GM12878 (cell line): ENCODE results near the gene ARL14. TPM values are rescaled to one million over a fixed set of nuclear protein-coding genes. Genes with fewer than 3 reads are reported as not detected.

ENCODE experiments used
- ATAC-seq: fragments of 200-7000 bp; cut with Tn5 transposase; 3 replicates; pipeline ENCODE4 v1.9.1; 2020; ENCODE audit warnings: mild to moderate bottlenecking, moderate library complexity
- BruUV-seq: library from RNA; stranded (reverse); fragments of 400-500 nt; replicated peaks from 2 replicates; lab custom pipeline; 2021; lab: Mats Ljungman, UMichigan
- CTCF ChIA-PET: fragments of 300-600 bp; sonication (Branson Sonifier 250); formaldehyde crosslinking; extraction: SDS; loops from one replicate; lab custom pipeline; 2021; ENCODE audit warnings: inconsistent platforms; lab: Yijun Ruan, JAX
- POLR2A ChIA-PET: fragments of 350-600 bp; formaldehyde crosslinking; extraction: SDS; loops from one replicate; lab custom pipeline; 2021; ENCODE audit warnings: inconsistent platforms; lab: Charles Lee
- RAD21 ChIA-PET: fragments of 300-600 bp; sonication (Branson Sonifier 250); formaldehyde crosslinking; loops from one replicate; lab custom pipeline; 2023; ENCODE audit warnings: antibody characterized with exemption; ENCODE audit not compliant: unreplicated experiment; lab: Charles Lee
- SMC1A ChIA-PET: fragments of 300-600 bp; sonication (Branson Sonifier 250); formaldehyde crosslinking; loops from one replicate; lab custom pipeline; 2023; ENCODE audit not compliant: unreplicated experiment, uncharacterized antibody; lab: Charles Lee
- DNase-seq: peaks from one replicate; pipeline ENCODE4 v3.0.0-alpha.2; 2011; ENCODE audit warnings: low read depth, low spot score
- FAIRE-seq: peaks from 3 replicates; lab custom pipeline; 2011; peaks lifted over from hg19 to GRCh38; lab: Jason Lieb, UNC
- H2AFZ ChIP-seq: 2 replicates; pipeline ENCODE4 v1.6.0; 2011; ENCODE audit warnings: low read depth, low read length, control low read depth; ENCODE audit not compliant: control insufficient read depth
- H3K27ac ChIP-seq: 2 replicates; pipeline ENCODE4 v1.5.1; 2011; ENCODE audit warnings: control low read depth; ENCODE audit not compliant: control insufficient read depth, insufficient read depth
- H3K27me3 ChIP-seq, 2 experiments: replicated peaks in 1 of 2; 2 replicates each; pipeline versions ENCODE4 v1.6.0 to v1.6.1; 2011; ENCODE audit warnings: low read length in 1 of 2; ENCODE audit not compliant: control insufficient read depth in 2 of 2, insufficient read depth in 2 of 2
- H3K36me3 ChIP-seq, 2 experiments: 2 replicates each; pipeline ENCODE4 v1.5.1; 2011; ENCODE audit warnings: low read length in 1 of 2; ENCODE audit not compliant: control insufficient read depth in 2 of 2, insufficient read depth in 2 of 2
- H3K4me1 ChIP-seq: 2 replicates; pipeline ENCODE4 v1.6.1; 2011; ENCODE audit warnings: mild to moderate bottlenecking, low read length, moderate library complexity, mixed read lengths; ENCODE audit not compliant: control insufficient read depth, insufficient read depth
- H3K4me2 ChIP-seq: 2 replicates; pipeline ENCODE4 v1.6.0; 2011; ENCODE audit warnings: control low read depth; ENCODE audit not compliant: control insufficient read depth, insufficient read depth
- H3K4me3 ChIP-seq: fragments of 200-600 bp; sonication (generic); 2 replicates; pipeline ENCODE4 v1.5.1; 2016
- H3K79me2 ChIP-seq: 2 replicates; pipeline ENCODE4 v1.6.0; 2011; ENCODE audit warnings: low read length; ENCODE audit not compliant: control insufficient read depth, insufficient read depth
- H3K9ac ChIP-seq: 2 replicates; pipeline ENCODE4 v1.8.0; 2011; ENCODE audit warnings: low read length, control low read depth, mixed read lengths; ENCODE audit not compliant: control insufficient read depth, insufficient read depth
- H3K9me3 ChIP-seq: replicated peaks from 3 replicates; pipeline ENCODE4 v1.5.1; 2011; ENCODE audit warnings: mild to moderate bottlenecking, low read length; ENCODE audit not compliant: control insufficient read depth, insufficient read depth
- H4K20me1 ChIP-seq: 2 replicates; pipeline ENCODE4 v1.6.0; 2011; ENCODE audit not compliant: control insufficient read depth, insufficient read depth
- CHD1 ChIP-seq: IDR thresholded peaks from 2 replicates; pipeline ENCODE4 v1.6.1; 2012; ENCODE audit warnings: low read depth, low read length, improper control_type of control experiment
- CHD4 ChIP-seq: fragments of 200-600 bp; sonication (generic); IDR thresholded peaks from 2 replicates; pipeline ENCODE4 v1.6.1; 2016; ENCODE audit warnings: mild to moderate bottlenecking
- ESRRA ChIP-seq: IDR thresholded peaks from 2 replicates; pipeline ENCODE4 v1.6.1; 2012; ENCODE audit warnings: mild to moderate bottlenecking, low read length, improper control_type of control experiment
- KAT2A ChIP-seq: conservative IDR thresholded peaks from 2 replicates; pipeline ENCODE4 v1.6.1; 2011; ENCODE audit warnings: low read depth, low read length; ENCODE audit not compliant: control insufficient read depth
- KDM1A ChIP-seq: fragments of 200-600 bp; sonication (generic); IDR thresholded peaks from 2 replicates; pipeline ENCODE4 v1.6.1; 2016; ENCODE audit warnings: borderline replicate concordance
- MTA2 ChIP-seq: fragments of 450-650 bp; IDR thresholded peaks from 2 replicates; pipeline ENCODE4 v1.6.1; 2016; ENCODE audit warnings: low read depth, mild to moderate bottlenecking, moderate library complexity
- NR2C2 ChIP-seq: IDR thresholded peaks from 2 replicates; pipeline ENCODE4 v1.6.1; 2011; ENCODE audit warnings: borderline replicate concordance, low read depth; ENCODE audit not compliant: control insufficient read depth, insufficient read length
- PML ChIP-seq: IDR thresholded peaks from 2 replicates; pipeline ENCODE4 v1.6.1; 2012; ENCODE audit warnings: low read length, inconsistent platforms
- POLR2A ChIP-seq: IDR thresholded peaks from 2 replicates; pipeline ENCODE4 v1.6.1; 2011; ENCODE audit warnings: low read depth, mild to moderate bottlenecking, low read length
- WGBS: methylation state at CpG from one replicate; pipeline ENCODE4 v1.1.6; 2016; ENCODE audit warnings: low lambda C conversion rate; ENCODE audit not compliant: insufficient replicate concordance, insufficient coverage; ENCODE audit errors: missing lambda C conversion rate; 5-methylcytosine and 5-hydroxymethylcytosine counted together
- in situ Hi-C: fragments of 300-500 bp; cut with MboI; formaldehyde crosslinking; loops from 9 replicates; pipeline ENCODE4 v1.14.3; 2018; ENCODE audit warnings: mixed read lengths
- intact Hi-C: fragments of 100-400 bp; cut with micrococcal nuclease; formaldehyde crosslinking; loops from one replicate; pipeline ENCODE4 v1.14.2; 2022; ENCODE audit not compliant: unreplicated experiment
- polyA plus RNA-seq, 11 experiments: library from polyadenylated mRNA; depleted of rRNA in 4 of 11; unstranded in 6 of 11; stranded (reverse) in 5 of 11; fragments of >200 nt; fragmentation: Nextera tagmentation in 4 of 11; fragmentation: Illumina TruSeq in 1 of 11; extraction: Ambion mirVana in 4 of 11; extraction: Trizol in 1 of 11; gene quantifications; 1 replicate in 1 of 11; 2 replicates in 10 of 11; pipeline versions ENCODE4 v1.2.1 to v1.2.3, GENCODE V29; 2011 to 2016; ENCODE audit warnings: inconsistent platforms in 2 of 11, missing spikeins in 2 of 11, low read depth in 1 of 11
- total RNA-seq, 4 experiments: library from RNA; depleted of rRNA in 3 of 4; stranded (reverse); fragments of >200 nt in 3 of 4; fragmentation: Illumina TruSeq in 1 of 4; extraction: Trizol in 1 of 4; gene quantifications; 2 replicates each; pipeline versions ENCODE4 v1.2.1 to v1.2.3, GENCODE V29; 2013 to 2021
- TF ChIP-seq, protein P1 (sequence below): IDR thresholded peaks from 2 replicates; pipeline ENCODE4 v1.6.1; 2012; ENCODE audit warnings: low read depth, low read length, improper control_type of control experiment
- TF ChIP-seq, protein P2 (sequence below): IDR thresholded peaks from 2 replicates; pipeline ENCODE4 v1.6.1; 2012; ENCODE audit warnings: improper control_type of control experiment, low read depth, low read length; ENCODE audit not compliant: insufficient replicate concordance

The ARL14 gene
- total and polyA plus RNA-seq, 10 of the 15 experiments (the other 5 are each of a cell fraction or from before 2014, with no cell fraction given): 0.04 to 0.18 TPM; not detected in 8

DNA sequence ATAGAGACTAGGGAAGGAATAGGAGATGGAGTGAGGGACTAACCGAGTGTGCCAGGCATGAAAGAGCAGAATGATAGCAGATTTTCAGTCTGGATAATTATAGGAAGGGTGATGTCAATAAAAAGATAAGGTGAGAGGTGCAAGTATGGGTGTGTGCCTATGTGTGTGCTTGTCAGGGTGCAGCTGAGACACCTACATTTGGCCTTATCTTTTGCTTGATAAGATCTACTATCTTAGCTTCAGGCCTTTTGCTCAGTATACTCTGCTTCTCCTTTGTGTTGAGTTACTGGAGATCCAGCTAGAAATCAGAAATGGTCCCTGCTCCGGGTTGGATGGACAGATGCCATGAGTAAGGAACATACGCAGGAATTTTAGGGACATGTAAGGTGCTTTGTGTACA lies 17.4 kb downstream of the ARL14 start (continued):
- TF ChIP-seq, protein P1, sequence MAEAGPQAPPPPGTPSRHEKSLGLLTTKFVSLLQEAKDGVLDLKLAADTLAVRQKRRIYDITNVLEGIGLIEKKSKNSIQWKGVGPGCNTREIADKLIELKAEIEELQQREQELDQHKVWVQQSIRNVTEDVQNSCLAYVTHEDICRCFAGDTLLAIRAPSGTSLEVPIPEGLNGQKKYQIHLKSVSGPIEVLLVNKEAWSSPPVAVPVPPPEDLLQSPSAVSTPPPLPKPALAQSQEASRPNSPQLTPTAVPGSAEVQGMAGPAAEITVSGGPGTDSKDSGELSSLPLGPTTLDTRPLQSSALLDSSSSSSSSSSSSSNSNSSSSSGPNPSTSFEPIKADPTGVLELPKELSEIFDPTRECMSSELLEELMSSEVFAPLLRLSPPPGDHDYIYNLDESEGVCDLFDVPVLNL: no peak
- TF ChIP-seq PML (no peak), KAT2A (no peak), CHD4 (no peak), KDM1A (no peak), ESRRA (no peak)
- TF ChIP-seq, all 136 proteins: peak for 0

DNA sequence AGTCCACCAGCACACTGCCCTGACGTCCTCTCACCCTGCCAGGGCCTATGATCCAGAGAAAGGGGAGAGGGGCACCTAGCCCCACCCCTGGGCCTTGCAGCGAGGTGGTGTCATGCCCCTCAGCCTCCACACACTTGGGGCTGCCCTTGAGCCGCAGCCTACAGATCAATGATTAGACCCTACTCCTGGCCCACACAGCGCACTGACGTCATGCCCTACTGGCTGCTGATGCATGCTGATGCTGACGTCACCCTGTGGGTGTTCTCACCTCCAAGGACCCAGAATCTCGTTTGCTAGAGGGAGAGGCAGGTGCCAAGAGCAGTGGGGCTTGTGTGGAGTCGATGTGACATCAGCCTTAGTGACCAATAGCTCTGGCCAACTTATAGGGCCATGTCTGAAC lies 18.0 kb downstream of the ARL14 start:
- CTCF ChIA-PET: interaction anchor here (0.6 kb wide), 1 partner anchor 10 kb away, joined by 3 read pairs; no protein-coding TSS in a partner anchor
- no peak for FAIRE-seq
- TF ChIP-seq NR2C2 (no peak), MTA2 (no peak), CHD1 (no peak), POLR2A (no peak)
- TF ChIP-seq, protein P2, sequence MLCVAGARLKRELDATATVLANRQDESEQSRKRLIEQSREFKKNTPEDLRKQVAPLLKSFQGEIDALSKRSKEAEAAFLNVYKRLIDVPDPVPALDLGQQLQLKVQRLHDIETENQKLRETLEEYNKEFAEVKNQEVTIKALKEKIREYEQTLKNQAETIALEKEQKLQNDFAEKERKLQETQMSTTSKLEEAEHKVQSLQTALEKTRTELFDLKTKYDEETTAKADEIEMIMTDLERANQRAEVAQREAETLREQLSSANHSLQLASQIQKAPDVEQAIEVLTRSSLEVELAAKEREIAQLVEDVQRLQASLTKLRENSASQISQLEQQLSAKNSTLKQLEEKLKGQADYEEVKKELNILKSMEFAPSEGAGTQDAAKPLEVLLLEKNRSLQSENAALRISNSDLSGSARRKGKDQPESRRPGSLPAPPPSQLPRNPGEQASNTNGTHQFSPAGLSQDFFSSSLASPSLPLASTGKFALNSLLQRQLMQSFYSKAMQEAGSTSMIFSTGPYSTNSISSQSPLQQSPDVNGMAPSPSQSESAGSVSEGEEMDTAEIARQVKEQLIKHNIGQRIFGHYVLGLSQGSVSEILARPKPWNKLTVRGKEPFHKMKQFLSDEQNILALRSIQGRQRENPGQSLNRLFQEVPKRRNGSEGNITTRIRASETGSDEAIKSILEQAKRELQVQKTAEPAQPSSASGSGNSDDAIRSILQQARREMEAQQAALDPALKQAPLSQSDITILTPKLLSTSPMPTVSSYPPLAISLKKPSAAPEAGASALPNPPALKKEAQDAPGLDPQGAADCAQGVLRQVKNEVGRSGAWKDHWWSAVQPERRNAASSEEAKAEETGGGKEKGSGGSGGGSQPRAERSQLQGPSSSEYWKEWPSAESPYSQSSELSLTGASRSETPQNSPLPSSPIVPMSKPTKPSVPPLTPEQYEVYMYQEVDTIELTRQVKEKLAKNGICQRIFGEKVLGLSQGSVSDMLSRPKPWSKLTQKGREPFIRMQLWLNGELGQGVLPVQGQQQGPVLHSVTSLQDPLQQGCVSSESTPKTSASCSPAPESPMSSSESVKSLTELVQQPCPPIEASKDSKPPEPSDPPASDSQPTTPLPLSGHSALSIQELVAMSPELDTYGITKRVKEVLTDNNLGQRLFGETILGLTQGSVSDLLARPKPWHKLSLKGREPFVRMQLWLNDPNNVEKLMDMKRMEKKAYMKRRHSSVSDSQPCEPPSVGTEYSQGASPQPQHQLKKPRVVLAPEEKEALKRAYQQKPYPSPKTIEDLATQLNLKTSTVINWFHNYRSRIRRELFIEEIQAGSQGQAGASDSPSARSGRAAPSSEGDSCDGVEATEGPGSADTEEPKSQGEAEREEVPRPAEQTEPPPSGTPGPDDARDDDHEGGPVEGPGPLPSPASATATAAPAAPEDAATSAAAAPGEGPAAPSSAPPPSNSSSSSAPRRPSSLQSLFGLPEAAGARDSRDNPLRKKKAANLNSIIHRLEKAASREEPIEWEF: no peak
- TF ChIP-seq, all 136 proteins: peak for 0
- no peaks in the 10 kb centered on the region for H3K4me1 ChIP-seq
- no peaks in the 10 kb centered on the region for H3K36me3 ChIP-seq
- no peaks in the 10 kb centered on the region for H3K9me3 ChIP-seq
- RAD21 ChIA-PET: no interaction called here
- no peaks in the 10 kb centered on the region for H3K27me3 ChIP-seq
- no peak overlapping the region for H3K9ac ChIP-seq
- H3K4me2 ChIP-seq: no peak overlapping the region
- 39% methylated on average over 8 of the region's 8 CpGs for WGBS
- in situ Hi-C loops (no loop called here), intact Hi-C loops (no loop called here)
- no peak overlapping the region for H3K27ac ChIP-seq
- no peak overlapping the region for H3K4me3 ChIP-seq
- BruUV-seq: no TSS peak
- no peaks in the 10 kb centered on the region for H3K79me2 ChIP-seq
- no peak for DNase-seq
- ATAC-seq: peak; percentile 15; the same call in 1 of the 3 replicates
- H4K20me1 ChIP-seq: no peaks in the 10 kb centered on the region
- POLR2A ChIA-PET: no interaction called here
- SMC1A ChIA-PET: no interaction called here
- H2AFZ ChIP-seq: no peak overlapping the region
